ENCODE results near the gene CDH19.

Gene CDH19

GRCh38 chr18:66511289-66511688 is 92.6 kb downstream of the CDH19 start:
- TF ChIP-seq, protein P1, sequence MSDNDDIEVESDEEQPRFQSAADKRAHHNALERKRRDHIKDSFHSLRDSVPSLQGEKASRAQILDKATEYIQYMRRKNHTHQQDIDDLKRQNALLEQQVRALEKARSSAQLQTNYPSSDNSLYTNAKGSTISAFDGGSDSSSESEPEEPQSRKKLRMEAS (IDR thresholded peaks at IDR 0.05; ENCODE audit: low read depth, low read length), result no peak
- TF ChIP-seq MYC (IDR thresholded peaks at IDR 0.05; ENCODE audit: low read depth, low read length) (no peak), CTCF (IDR thresholded peaks at IDR 0.05; ENCODE audit: low read depth, low read length) (no peak), POLR2A (IDR thresholded peaks at IDR 0.05; ENCODE audit: extremely low read depth, insufficient read length) (no peak)
- H3K4me3 ChIP-seq (ENCODE audit: low read depth, low read length), result no peak overlapping the region
- DNase-seq (ENCODE audit: low read depth), result no peak

GRCh38 chr18:66510357-66511045 is 93.4 kb downstream of the CDH19 start:
- no peak for DNase-seq (ENCODE audit: low read depth)
- TF ChIP-seq CTCF (IDR thresholded peaks at IDR 0.05; ENCODE audit: low read depth, low read length) (no peak), MYC (IDR thresholded peaks at IDR 0.05; ENCODE audit: low read depth, low read length) (no peak), POLR2A (IDR thresholded peaks at IDR 0.05; ENCODE audit: extremely low read depth, insufficient read length) (no peak)
- TF ChIP-seq, protein P1 (IDR thresholded peaks at IDR 0.05; ENCODE audit: low read depth, low read length), result no peak
- no peak overlapping the region for H3K4me3 ChIP-seq (ENCODE audit: low read depth, low read length)

DNA sequence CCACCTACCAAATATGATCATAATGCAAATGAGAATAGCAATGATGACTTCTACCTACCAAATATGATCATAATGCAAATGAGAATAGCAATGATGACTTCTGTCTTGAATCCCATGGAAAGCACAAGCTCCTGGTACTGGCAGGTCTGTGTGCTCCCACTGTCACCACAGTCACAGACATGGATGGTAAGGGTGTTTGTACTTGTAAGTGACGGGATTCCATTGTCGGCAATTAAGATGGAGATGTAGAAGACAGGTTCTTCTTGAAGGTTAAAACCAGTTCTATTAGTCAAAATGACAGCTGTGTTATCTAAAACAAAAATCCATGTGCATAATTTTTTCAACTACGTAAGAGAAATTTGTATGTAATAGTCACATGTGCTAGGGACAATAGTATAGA is 95.0 kb downstream of the CDH19 start:
- DNase-seq (ENCODE audit: low read depth), result no peak
- H3K4me3 ChIP-seq (ENCODE audit: low read depth, low read length), result no peak overlapping the region
- TF ChIP-seq, protein P1 (IDR thresholded peaks at IDR 0.05; ENCODE audit: low read depth, low read length), result no peak
- TF ChIP-seq CTCF (IDR thresholded peaks at IDR 0.05; ENCODE audit: low read depth, low read length) (no peak), POLR2A (IDR thresholded peaks at IDR 0.05; ENCODE audit: extremely low read depth, insufficient read length) (no peak), MYC (IDR thresholded peaks at IDR 0.05; ENCODE audit: low read depth, low read length) (no peak)

DNA sequence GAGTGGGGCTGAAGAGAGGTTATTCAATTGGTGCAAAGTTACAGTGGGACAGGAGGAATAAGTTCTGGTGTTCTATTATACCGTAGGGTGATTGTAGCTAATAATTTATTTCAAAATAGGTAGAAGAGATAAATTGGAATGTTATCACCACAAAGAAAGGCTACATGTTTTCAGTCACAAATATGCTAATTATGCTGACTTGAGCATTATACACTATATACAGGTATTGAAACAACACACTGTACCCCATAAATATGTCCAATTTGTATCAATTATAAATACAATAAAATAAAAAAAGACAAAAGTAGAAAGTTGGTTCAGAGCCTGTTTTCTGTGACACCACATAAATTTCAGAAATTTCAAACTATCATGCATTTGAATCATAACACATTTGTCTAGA is 97.7 kb downstream of the CDH19 start:
- H3K4me3 ChIP-seq (ENCODE audit: low read depth, low read length), result no peak overlapping the region
- DNase-seq (ENCODE audit: low read depth), result no peak
- TF ChIP-seq CTCF (IDR thresholded peaks at IDR 0.05; ENCODE audit: low read depth, low read length) (no peak), POLR2A (IDR thresholded peaks at IDR 0.05; ENCODE audit: extremely low read depth, insufficient read length) (no peak), MYC (IDR thresholded peaks at IDR 0.05; ENCODE audit: low read depth, low read length) (no peak)
- TF ChIP-seq, protein P1 (IDR thresholded peaks at IDR 0.05; ENCODE audit: low read depth, low read length), result no peak

GRCh38 chr18:66497351-66497750 is 106.5 kb downstream of the CDH19 start:
- no peak overlapping the region for H3K4me3 ChIP-seq (ENCODE audit: low read depth, low read length)
- no peak for DNase-seq (ENCODE audit: low read depth)
- TF ChIP-seq, protein P1 (IDR thresholded peaks at IDR 0.05; ENCODE audit: low read depth, low read length), result no peak
- TF ChIP-seq MYC (IDR thresholded peaks at IDR 0.05; ENCODE audit: low read depth, low read length), result no peak
- TF ChIP-seq CTCF (IDR thresholded peaks at IDR 0.05; ENCODE audit: low read depth, low read length), result no peak
- no peak for TF ChIP-seq POLR2A (IDR thresholded peaks at IDR 0.05; ENCODE audit: extremely low read depth, insufficient read length)

All from NB4 (cell line).